H1 (cell line): ENCODE data around the gene ABHD14A. TPM values are rescaled to one million over a fixed set of nuclear protein-coding genes. Genes with fewer than 3 reads are reported as not detected.

Source experiments
- CTCF ChIA-PET: fragments of 300-600 bp; sonication (Branson Sonifier 250); formaldehyde crosslinking; loops from one replicate; lab custom pipeline; 2021; ENCODE audit not compliant: partially characterized antibody; lab: Charles Lee
- POLR2A ChIA-PET: fragments of 300-600 bp; sonication (Branson Sonifier 250); formaldehyde crosslinking; loops from one replicate; lab custom pipeline; 2021; ENCODE audit warnings: inconsistent platforms; ENCODE audit not compliant: partially characterized antibody; lab: Charles Lee
- DNase-seq, 2 experiments: peaks; one replicate each; pipeline versions ENCODE4 v3.0.0 to v3.0.0-alpha.2; 2010 to 2022; ENCODE audit warnings: low spot score in 2 of 2, low read depth in 1 of 2, mixed read lengths in 1 of 2
- FAIRE-seq: peaks from 2 replicates; lab custom pipeline; 2011; peaks lifted over from hg19 to GRCh38; lab: Jason Lieb, UNC
- H2AFZ ChIP-seq: 2 replicates; pipeline ENCODE4 v1.8.1; 2012; ENCODE audit warnings: low read length, inconsistent platforms
- H2AK5ac ChIP-seq: 2 replicates; pipeline ENCODE4 v1.6.1; 2013; ENCODE audit warnings: low read depth, low read length
- H2BK120ac ChIP-seq: replicated peaks from 2 replicates; pipeline ENCODE3; 2013; ENCODE audit warnings: low read depth, low read length, inconsistent platforms
- H2BK12ac ChIP-seq: 2 replicates; pipeline ENCODE4 v1.6.1; 2013; ENCODE audit warnings: low read depth, low read length
- H2BK15ac ChIP-seq: 2 replicates; pipeline ENCODE4 v1.6.1; 2013; ENCODE audit warnings: low read length
- H2BK20ac ChIP-seq: 2 replicates; pipeline ENCODE4 v1.6.1; 2013; ENCODE audit warnings: low read length
- H2BK5ac ChIP-seq: 2 replicates; pipeline ENCODE4 v1.6.1; 2013; ENCODE audit warnings: low read depth, low read length
- H3K14ac ChIP-seq: 2 replicates; pipeline ENCODE4 v1.6.1; 2013; ENCODE audit warnings: inconsistent platforms; ENCODE audit not compliant: insufficient read length
- H3K18ac ChIP-seq: 2 replicates; pipeline ENCODE4 v1.6.1; 2013; ENCODE audit warnings: low read length; ENCODE audit errors: extremely low read depth
- H3K23ac ChIP-seq: 2 replicates; pipeline ENCODE4 v1.6.1; 2013; ENCODE audit warnings: inconsistent platforms; ENCODE audit not compliant: insufficient read length
- H3K23me2 ChIP-seq: 2 replicates; pipeline ENCODE4 v1.6.1; 2013; ENCODE audit warnings: low read depth, low read length
- H3K27ac ChIP-seq: 2 replicates; pipeline ENCODE4 v1.6.1; 2011; ENCODE audit warnings: low read depth, low read length, inconsistent platforms
- H3K27me3 ChIP-seq, 4 experiments: replicated peaks in 1 of 4; 1 replicate in 1 of 4; 2 replicates in 3 of 4; pipeline versions ENCODE4 v1.6.1 to v1.8.1; 2011 to 2013; ENCODE audit warnings: low read length in 3 of 4, mild to moderate bottlenecking in 3 of 4, inconsistent platforms in 2 of 4, mixed read lengths in 2 of 4, moderate library complexity in 1 of 4; ENCODE audit not compliant: control insufficient read depth in 3 of 4, insufficient read depth in 3 of 4; ENCODE audit errors: extremely low read depth in 1 of 4
- H3K36me3 ChIP-seq, 4 experiments: 2 replicates each; pipeline versions ENCODE4 v1.6.1 to v1.8.1; 2011 to 2013; ENCODE audit warnings: mild to moderate bottlenecking in 4 of 4, low read length in 3 of 4, moderate library complexity in 2 of 4, control low read depth in 1 of 4, inconsistent platforms in 1 of 4; ENCODE audit not compliant: insufficient read depth in 4 of 4, control insufficient read depth in 2 of 4
- H3K4ac ChIP-seq: replicated peaks from 2 replicates; pipeline ENCODE3; 2013; ENCODE audit warnings: low read length, low read depth, mixed read lengths, inconsistent platforms; ENCODE audit not compliant: insufficient read length
- H3K4me1 ChIP-seq, 4 experiments: replicated peaks in 1 of 4; 1 replicate in 1 of 4; 2 replicates in 3 of 4; pipeline versions ENCODE4 v1.6.1 to v1.8.1; 2011 to 2013; ENCODE audit warnings: low read length in 3 of 4, inconsistent platforms in 2 of 4, mixed read lengths in 1 of 4; ENCODE audit not compliant: insufficient read depth in 4 of 4, control insufficient read depth in 3 of 4
- H3K4me2 ChIP-seq, 2 experiments: 2 replicates each; pipeline versions ENCODE4 v1.6.1 to v1.8.1; 2011 to 2013; ENCODE audit warnings: low read depth in 2 of 2, low read length in 2 of 2, control low read depth in 1 of 2, inconsistent platforms in 1 of 2, mild to moderate bottlenecking in 1 of 2; ENCODE audit not compliant: insufficient read depth in 1 of 2
- H3K4me3 ChIP-seq, 4 experiments: fragments of 200-600, 300-600 bp in 1 of 4; sonication (generic), shearing (Covaris generic), sonication (Bioruptor Twin) in 1 of 4; 2 replicates each; pipeline versions ENCODE4 v1.5.1 to v1.8.1; 2011 to 2016; ENCODE audit warnings: low read length in 4 of 4, low read depth in 3 of 4, control low read depth in 2 of 4, inconsistent platforms in 2 of 4, mild to moderate bottlenecking in 2 of 4, mixed read lengths in 1 of 4, moderate library complexity in 1 of 4; ENCODE audit not compliant: insufficient read depth in 2 of 4; ENCODE audit errors: extremely low read depth in 1 of 4
- H3K56ac ChIP-seq: replicated peaks from 2 replicates; pipeline ENCODE3; 2013; ENCODE audit warnings: low read depth, mild to moderate bottlenecking, mixed read lengths, low read length, inconsistent platforms; ENCODE audit not compliant: insufficient read length
- H3K79me1 ChIP-seq: 2 replicates; pipeline ENCODE4 v1.6.1; 2013; ENCODE audit warnings: low read depth, low read length, control low read depth
- H3K79me2 ChIP-seq, 2 experiments: 2 replicates each; pipeline versions ENCODE4 v1.6.1 to v1.8.1; 2012 to 2013; ENCODE audit warnings: low read length in 2 of 2, mild to moderate bottlenecking in 2 of 2, inconsistent platforms in 1 of 2; ENCODE audit not compliant: insufficient read depth in 2 of 2, control insufficient read depth in 1 of 2
- H3K9ac ChIP-seq, 4 experiments: replicated peaks in 1 of 4; 1 replicate in 1 of 4; 2 replicates in 3 of 4; pipeline versions ENCODE4 v1.6.1 to v1.8.1; 2011 to 2013; ENCODE audit warnings: low read depth in 3 of 4, low read length in 3 of 4, control low read depth in 2 of 4, mild to moderate bottlenecking in 2 of 4, moderate library complexity in 2 of 4, inconsistent platforms in 1 of 4; ENCODE audit errors: extremely low read depth in 1 of 4
- H3K9me3 ChIP-seq, 2 experiments: 2 replicates each; pipeline versions ENCODE4 v1.6.1 to v1.8.1; 2012 to 2013; ENCODE audit warnings: mild to moderate bottlenecking in 2 of 2, moderate library complexity in 2 of 2, control low read depth in 1 of 2, inconsistent platforms in 1 of 2, low read depth in 1 of 2, low read length in 1 of 2, mixed read lengths in 1 of 2; ENCODE audit not compliant: insufficient read depth in 2 of 2
- H4K20me1 ChIP-seq, 2 experiments: replicated peaks in 1 of 2; 2 replicates each; pipeline versions ENCODE3 to v1.8.1; 2011 to 2013; ENCODE audit warnings: inconsistent platforms in 2 of 2, low read length in 2 of 2, mild to moderate bottlenecking in 1 of 2; ENCODE audit not compliant: insufficient read depth in 2 of 2, control insufficient read depth in 1 of 2
- H4K5ac ChIP-seq: 2 replicates; pipeline ENCODE4 v1.6.1; 2013; ENCODE audit warnings: low read length, low read depth, mixed read lengths, inconsistent platforms; ENCODE audit not compliant: insufficient read length
- H4K8ac ChIP-seq: 2 replicates; pipeline ENCODE4 v1.8.0; 2013; ENCODE audit warnings: mild to moderate bottlenecking, moderate library complexity, low read length, inconsistent platforms; ENCODE audit not compliant: insufficient read depth; ENCODE audit errors: extremely low read depth
- H4K91ac ChIP-seq: replicated peaks from 2 replicates; pipeline ENCODE3; 2013; ENCODE audit warnings: low read length, mixed read lengths, inconsistent platforms; ENCODE audit not compliant: insufficient read length
- BCL11A ChIP-seq, 2 experiments: IDR thresholded peaks; one replicate each; pipeline ENCODE4 v1.6.1; 2011; ENCODE audit warnings: low read depth in 2 of 2, low read length in 2 of 2, mild to moderate bottlenecking in 2 of 2
- CHD1 ChIP-seq: IDR thresholded peaks from 2 replicates; pipeline ENCODE4 v1.6.1; 2012; ENCODE audit warnings: low read depth, low read length, improper control_type of control experiment
- HDAC6 ChIP-seq: IDR thresholded peaks from one replicate; pipeline ENCODE4 v1.7.1; 2012; ENCODE audit warnings: low read depth, mild to moderate bottlenecking, inconsistent platforms, low read length, moderate library complexity
- PHF8 ChIP-seq: fragments of 200-600 bp; sonication (generic); conservative IDR thresholded peaks from 2 replicates; pipeline ENCODE4 v1.7.1; 2012; ENCODE audit warnings: low read depth, mild to moderate bottlenecking, inconsistent platforms, low read length, moderate library complexity
- POLR2A ChIP-seq, 2 experiments: IDR thresholded peaks; 1 replicate in 1 of 2; 2 replicates in 1 of 2; pipeline ENCODE4 v1.6.1; 2011; ENCODE audit warnings: low read depth in 2 of 2, low read length in 2 of 2, mild to moderate bottlenecking in 2 of 2; ENCODE audit errors: control extremely low read depth in 1 of 2
- RAD21 ChIP-seq, 2 experiments: IDR thresholded peaks in 1 of 2; conservative IDR thresholded peaks in 1 of 2; 2 replicates each; pipeline ENCODE4 v1.6.1; 2011; ENCODE audit warnings: low read depth in 2 of 2, low read length in 2 of 2, improper control_type of control experiment in 1 of 2, inconsistent platforms in 1 of 2, mild to moderate bottlenecking in 1 of 2, moderate library complexity in 1 of 2
- RXRA ChIP-seq: IDR thresholded peaks from 2 replicates; pipeline ENCODE4 v1.6.1; 2011; ENCODE audit warnings: low read depth, mild to moderate bottlenecking, low read length, moderate library complexity; ENCODE audit not compliant: insufficient read depth
- SP1 ChIP-seq: IDR thresholded peaks from 2 replicates; pipeline ENCODE4 v1.6.1; 2011; ENCODE audit warnings: low read depth, low read length
- SUZ12 ChIP-seq: fragments of 200-600 bp; sonication (generic); IDR thresholded peaks from 2 replicates; pipeline ENCODE4 v1.6.1; 2012; ENCODE audit warnings: mild to moderate bottlenecking, inconsistent platforms, low read length, moderate library complexity, mixed read lengths
- USF2 ChIP-seq: IDR thresholded peaks from 2 replicates; pipeline ENCODE4 v1.6.1; 2011; ENCODE audit warnings: low read length, improper control_type of control experiment
- WGBS, 2 experiments: shearing (Covaris generic) in 1 of 2; methylation state at CpG; one replicate each; pipeline versions ENCODE4 v1.1.6 to v1.1.7; 2013 to 2015; ENCODE audit warnings: low lambda C conversion rate in 2 of 2, mixed read lengths in 2 of 2, inconsistent platforms in 1 of 2, low coverage in 1 of 2, missing lambda C conversion rate in 1 of 2; ENCODE audit not compliant: insufficient replicate concordance in 2 of 2, insufficient coverage in 1 of 2, insufficient read length in 1 of 2; ENCODE audit errors: extremely low coverage in 1 of 2, missing lambda C conversion rate in 1 of 2; 5-methylcytosine and 5-hydroxymethylcytosine counted together
- polyA plus RNA-seq, 7 experiments: library from polyadenylated mRNA; depleted of rRNA in 3 of 7; stranded (reverse) in 5 of 7; unstranded in 2 of 7; fragments of >200 nt in 5 of 7; fragments of 200-250 nt in 2 of 7; gene quantifications; 1 replicate in 5 of 7; 2 replicates in 1 of 7; 4 replicates in 1 of 7; pipeline versions ENCODE4 v1.2.1 to v1.2.3, GENCODE V29; 2011 to 2013; ENCODE audit warnings: missing spikeins in 2 of 7, mixed read lengths in 2 of 7
- total RNA-seq: library from RNA; stranded (reverse); fragmentation: NEBNext Ultra II Directional; extraction: Animal tissue kit (Norgen Biotek cat#: 25700); gene quantifications from 2 replicates; pipeline ENCODE4 v1.2.1, GENCODE V29; 2021

ABHD14A gene
- total and polyA plus RNA-seq, 2 of the 8 experiments (the other 6 are each of a cell fraction or from before 2014, with no cell fraction given): 4.6 to 9.8 TPM

- Histone ChIP-seq H2BK5ac (no peak overlapping the region), H3K4me1 (peaks cover 0 to 5% (median 2%) of the 10 kb centered on the region in 4 experiments; a peak in 3 of 7 replicates), H4K5ac (no peak overlapping the region), H3K4me3 (no peak overlapping the region), H3K18ac (no peak overlapping the region), H2BK12ac (no peak overlapping the region), H3K4me2 (no peak overlapping the region), H2BK20ac (no peak overlapping the region), H3K27me3 (no peaks in the 10 kb centered on the region), H4K8ac (no peak overlapping the region; the same call in 1 of the 2 replicates), H3K14ac (no peak overlapping the region), H2BK120ac (no peak overlapping the region), H2BK15ac (no peak overlapping the region), H4K91ac (no peak overlapping the region), H3K36me3 (no peaks in the 10 kb centered on the region), H3K79me1 (no peaks in the 10 kb centered on the region), H3K23me2 (peaks cover 1% of the 10 kb centered on the region; the same call in 1 of the 2 replicates), H3K23ac (no peak overlapping the region), H3K27ac (no peak overlapping the region), H3K56ac (no peak overlapping the region), H4K20me1 (no peaks in the 10 kb centered on the region), H3K4ac (no peak overlapping the region), H3K79me2 (no peaks in the 10 kb centered on the region), H2AFZ (no peak overlapping the region), H2AK5ac (no peak overlapping the region), H3K9ac (no peak overlapping the region), H3K9me3 (no peaks in the 10 kb centered on the region)
- no peak for DNase-seq
- CTCF ChIA-PET: interaction anchor here (1.0 to 24.7 kb wide), 10 partner anchors 7 to 108 kb away, joined by 3 to 984 read pairs (median 10); partner anchors contain the start of gene DUSP7
- POLR2A ChIA-PET: interaction anchor here (2.2 kb wide), 1 partner anchor 12 kb away, joined by 6 read pairs; no protein-coding TSS in a partner anchor
- 79% methylated on average over 8 of the region's 8 CpGs; no CpG with 5 or more reads in 1 of the 2 experiments for WGBS, 2 experiments
- FAIRE-seq: no peak
- TF ChIP-seq PHF8 (no peak), BCL11A (IDR thresholded peaks at IDR 0.05; ENCODE audit: low read depth in 2 of 2, low read length in 2 of 2) (no peak), RXRA (no peak), HDAC6 (no peak), CHD1 (no peak), RAD21 (IDR thresholded peaks at IDR 0.05 in 1 of 2, conservative IDR thresholded peaks at IDR 0.05 in 1 of 2; ENCODE audit: low read depth in 2 of 2, low read length in 2 of 2) (no peak), USF2 (no peak), SUZ12 (no peak), SP1 (no peak), POLR2A (IDR thresholded peaks at IDR 0.05; ENCODE audit: control extremely low read depth in 1 of 2, low read depth in 2 of 2, low read length in 2 of 2) (no peak)
Measured at GRCh38 chr3:52023860-52024764, 49.2 kb downstream of the ABHD14A start.
